Activated B cell treated with CpG ODN at 0.5 μM for 24 hours (primary cell): ENCODE results near the gene DNAJC15. TPM values are rescaled to one million over a fixed set of nuclear protein-coding genes. Genes with fewer than 3 reads are reported as not detected.

ENCODE experiments used
- ATAC-seq: fragments of 200-7000 bp; cut with Tn5 transposase; one replicate; pipeline ENCODE4 v1.10.0; 2021; ENCODE audit warnings: low read depth, mild to moderate bottlenecking, moderate library complexity
- CTCF ChIA-PET: fragments of 350-600 bp; sonication (Branson Sonifier 250); formaldehyde crosslinking; loops from one replicate; lab custom pipeline; 2021; ENCODE audit warnings: antibody characterized with exemption; lab: Charles Lee
- POLR2A ChIA-PET: fragments of 350-600 bp; sonication (Branson Sonifier 250); formaldehyde crosslinking; loops from one replicate; lab custom pipeline; 2021; ENCODE audit warnings: antibody characterized with exemption; lab: Charles Lee
- DNase-seq: peaks from one replicate; pipeline ENCODE4 v3.0.0; 2022
- H3K27ac Mint-ChIP-seq: one replicate; pipeline ENCODE4 v1.8.0; 2020; ENCODE audit warnings: mixed read lengths
- H3K27me3 Mint-ChIP-seq: one replicate; pipeline ENCODE4 v1.8.0; 2021; ENCODE audit warnings: mixed read lengths
- H3K36me3 Mint-ChIP-seq: one replicate; pipeline ENCODE4 v1.8.0; 2021; ENCODE audit warnings: low read depth, mixed read lengths
- H3K4me1 Mint-ChIP-seq: one replicate; pipeline ENCODE4 v1.8.0; 2021; ENCODE audit warnings: mixed read lengths
- H3K4me3 Mint-ChIP-seq: one replicate; pipeline ENCODE4 v1.8.0; 2020; ENCODE audit warnings: mild to moderate bottlenecking, mixed read lengths
- H3K9me3 Mint-ChIP-seq: one replicate; pipeline ENCODE4 v1.8.0; 2020; ENCODE audit warnings: mixed read lengths
- intact Hi-C: fragments of 100-400 bp; cut with micrococcal nuclease; formaldehyde crosslinking; loops from one replicate; pipeline ENCODE4 v1.15.1; 2024
- total RNA-seq: library from RNA; stranded (reverse); gene quantifications from 2 replicates; pipeline ENCODE4 v1.2.3, GENCODE V29; 2022
- TF ChIP-seq, protein P1 (sequence below): fragments of 200-600 bp; IDR thresholded peaks from one replicate; pipeline ENCODE4 v1.8.0; 2022; ENCODE audit warnings: antibody characterized with exemption, mild to moderate bottlenecking

Gene DNAJC15
- total RNA-seq, 1 donor from 2014 or later, result 19.1 TPM

DNA sequence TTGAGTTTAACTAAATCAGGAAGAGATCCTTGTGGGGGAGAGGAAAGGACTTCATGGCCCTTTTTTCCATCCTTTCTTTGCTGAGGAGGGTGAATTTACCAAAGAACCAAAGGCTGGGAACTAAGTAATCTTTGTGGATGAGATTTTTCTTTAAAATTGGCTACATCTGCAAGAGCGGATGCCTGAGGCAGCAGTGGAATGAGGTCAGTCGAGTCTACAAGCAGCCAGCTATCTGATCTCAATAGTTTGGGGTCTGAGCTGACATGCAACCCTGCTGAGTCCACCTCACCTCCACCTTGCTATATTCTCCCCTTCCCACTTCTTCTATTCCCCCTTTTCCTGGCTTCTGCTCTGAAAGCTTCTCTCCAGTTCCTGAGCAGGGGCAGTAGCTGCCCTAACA, 3.6 kb upstream of the DNAJC15 start:
- peaks cover 13% of the 10 kb centered on the region for H3K36me3 Mint-ChIP-seq
- DNase-seq (no peak), ATAC-seq (no peak)
- intact Hi-C loops, result loop anchor here (5.0 to 10.0 kb wide), 3 partner anchors 145 to 1897 kb away; partner anchors contain the start of gene TSC22D1
- H3K9me3 Mint-ChIP-seq, result no peaks in the 10 kb centered on the region
- H3K4me3 Mint-ChIP-seq, result no peak overlapping the region
- H3K27ac Mint-ChIP-seq, result no peak overlapping the region
- POLR2A ChIA-PET, result no interaction called here
- TF ChIP-seq, protein P1, sequence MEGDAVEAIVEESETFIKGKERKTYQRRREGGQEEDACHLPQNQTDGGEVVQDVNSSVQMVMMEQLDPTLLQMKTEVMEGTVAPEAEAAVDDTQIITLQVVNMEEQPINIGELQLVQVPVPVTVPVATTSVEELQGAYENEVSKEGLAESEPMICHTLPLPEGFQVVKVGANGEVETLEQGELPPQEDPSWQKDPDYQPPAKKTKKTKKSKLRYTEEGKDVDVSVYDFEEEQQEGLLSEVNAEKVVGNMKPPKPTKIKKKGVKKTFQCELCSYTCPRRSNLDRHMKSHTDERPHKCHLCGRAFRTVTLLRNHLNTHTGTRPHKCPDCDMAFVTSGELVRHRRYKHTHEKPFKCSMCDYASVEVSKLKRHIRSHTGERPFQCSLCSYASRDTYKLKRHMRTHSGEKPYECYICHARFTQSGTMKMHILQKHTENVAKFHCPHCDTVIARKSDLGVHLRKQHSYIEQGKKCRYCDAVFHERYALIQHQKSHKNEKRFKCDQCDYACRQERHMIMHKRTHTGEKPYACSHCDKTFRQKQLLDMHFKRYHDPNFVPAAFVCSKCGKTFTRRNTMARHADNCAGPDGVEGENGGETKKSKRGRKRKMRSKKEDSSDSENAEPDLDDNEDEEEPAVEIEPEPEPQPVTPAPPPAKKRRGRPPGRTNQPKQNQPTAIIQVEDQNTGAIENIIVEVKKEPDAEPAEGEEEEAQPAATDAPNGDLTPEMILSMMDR, result no peak
- CTCF ChIA-PET, result no interaction called here
- peaks cover 18% of the 10 kb centered on the region for H3K4me1 Mint-ChIP-seq
- no peaks in the 10 kb centered on the region for H3K27me3 Mint-ChIP-seq

DNA sequence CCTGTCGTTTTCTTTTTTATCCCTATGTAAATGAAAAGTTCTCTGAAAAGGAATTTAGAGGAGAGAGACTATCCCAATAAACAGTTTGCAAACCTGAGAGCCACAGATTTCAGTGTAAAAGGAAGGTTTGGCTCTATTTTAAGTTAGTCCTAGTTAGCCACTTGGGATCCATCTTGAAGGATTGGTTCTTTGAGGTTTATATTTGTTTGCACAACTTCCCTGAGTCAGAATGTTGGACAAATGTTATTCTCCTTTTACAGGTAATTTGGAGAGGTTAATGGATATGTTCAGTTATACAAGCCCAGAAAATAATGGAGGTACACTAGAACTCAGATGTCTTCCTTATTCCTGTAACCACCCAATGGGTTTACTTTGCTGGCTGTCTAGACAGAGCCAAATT, 2.6 kb upstream of the DNAJC15 start:
- ATAC-seq (no peak), DNase-seq (no peak)
- ChIA-PET POLR2A (no interaction called here), CTCF (no interaction called here)
- H3K9me3 Mint-ChIP-seq, result no peaks in the 10 kb centered on the region
- TF ChIP-seq, protein P1, result no peak
- H3K4me1 Mint-ChIP-seq, result peaks cover 27% of the 10 kb centered on the region
- no peak overlapping the region for H3K4me3 Mint-ChIP-seq
- intact Hi-C loops, result loop anchor here (5.0 to 10.0 kb wide), 3 partner anchors 146 to 1897 kb away; partner anchors contain the start of gene TSC22D1
- no peaks in the 10 kb centered on the region for H3K27me3 Mint-ChIP-seq
- H3K27ac Mint-ChIP-seq, result no peak overlapping the region
- peaks cover 18% of the 10 kb centered on the region for H3K36me3 Mint-ChIP-seq

DNA sequence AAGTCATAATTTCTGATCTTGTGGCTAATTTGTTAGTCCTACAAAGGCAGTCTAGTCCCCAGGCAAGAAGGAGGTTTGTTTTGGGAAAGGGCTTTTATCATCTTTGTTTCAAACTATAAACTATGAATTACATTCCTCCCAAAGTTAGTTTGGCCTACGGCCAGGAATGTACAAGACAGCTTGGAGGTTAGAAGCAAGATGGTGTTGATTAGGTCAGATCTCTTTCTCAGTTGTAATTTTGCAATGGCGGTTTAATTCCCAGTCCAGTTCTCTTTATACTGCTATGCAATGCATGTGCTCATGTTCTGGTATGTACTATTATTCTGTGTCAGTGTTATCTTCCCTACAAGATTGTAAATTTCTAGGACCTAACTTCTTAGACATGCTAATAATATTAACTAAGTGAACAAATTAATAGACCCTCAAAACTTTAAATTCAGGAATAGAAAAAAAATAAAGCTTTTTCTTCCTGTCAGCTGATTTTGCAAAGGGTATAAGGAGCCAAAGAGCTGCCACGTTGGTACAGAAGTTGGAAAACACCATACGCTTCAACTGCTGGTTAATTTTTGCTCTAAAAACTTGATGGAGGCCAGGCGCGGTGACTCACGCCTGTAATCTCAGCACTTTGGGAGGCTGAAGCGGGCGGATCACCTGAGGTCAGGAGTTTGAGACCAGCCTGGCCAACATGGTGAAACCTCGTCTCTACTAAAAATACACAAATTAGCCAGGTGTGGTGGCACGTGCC, 1.3 kb upstream of the DNAJC15 start:
- intact Hi-C loops, result loop anchor here (2.0 to 10.0 kb wide), 5 partner anchors 51 to 1895 kb away; partner anchors contain the start of gene TSC22D1
- H3K9me3 Mint-ChIP-seq, result no peaks in the 10 kb centered on the region
- TF ChIP-seq, protein P1, result no peak
- POLR2A ChIA-PET, result interaction anchor here (0.6 to 4.4 kb wide), 10 partner anchors 11 to 66 kb away, joined by 3 to 50 read pairs (median 4); partner anchors contain the start of gene EPSTI1
- no peak overlapping the region for H3K4me3 Mint-ChIP-seq
- H3K36me3 Mint-ChIP-seq, result peaks cover 19% of the 10 kb centered on the region
- H3K4me1 Mint-ChIP-seq, result peaks cover 37% of the 10 kb centered on the region
- H3K27me3 Mint-ChIP-seq, result no peaks in the 10 kb centered on the region
- CTCF ChIA-PET, result interaction anchor here (0.6 to 3.1 kb wide), 2 partner anchors 50 to 52 kb away, joined by 3 to 12 read pairs; no protein-coding TSS in a partner anchor
- no peak for ATAC-seq
- DNase-seq, result no peak
- peak overlapping the region; percentile 97 for H3K27ac Mint-ChIP-seq

DNA sequence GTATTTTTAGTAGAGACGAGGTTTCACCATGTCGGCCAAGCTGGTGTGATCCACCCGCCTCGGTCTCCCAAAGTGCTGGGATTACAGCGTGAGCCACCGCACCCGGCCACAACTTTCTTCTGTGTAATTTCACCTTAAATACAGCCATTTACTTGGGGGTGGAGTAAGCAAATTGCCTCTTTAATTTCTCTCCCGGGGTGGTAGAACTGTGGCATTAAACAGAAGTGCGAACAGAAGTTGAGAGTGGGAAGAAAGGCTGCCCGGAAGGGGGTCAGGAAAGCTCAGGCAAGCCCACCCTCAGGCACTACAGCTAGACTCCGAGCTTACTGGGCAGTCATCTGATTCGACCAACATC, 475 bp upstream of the DNAJC15 start:
- DNase-seq, result no peak
- ChIA-PET CTCF (interaction anchor here (0.7 to 3.1 kb wide), 3 partner anchors 51 to 63 kb away, joined by 3 to 12 read pairs (median 8); no protein-coding TSS in a partner anchor), POLR2A (interaction anchor here (0.6 to 4.4 kb wide), 15 partner anchors 9 to 632 kb away, joined by 3 to 50 read pairs (median 5); partner anchors contain the start of gene EPSTI1)
- H3K9me3 Mint-ChIP-seq, result no peaks in the 10 kb centered on the region
- peak overlapping the region; percentile 94 for H3K4me3 Mint-ChIP-seq
- peaks cover 41% of the 10 kb centered on the region for H3K4me1 Mint-ChIP-seq
- peak overlapping the region; percentile 97 for H3K27ac Mint-ChIP-seq
- H3K36me3 Mint-ChIP-seq, result peaks cover 27% of the 10 kb centered on the region
- H3K27me3 Mint-ChIP-seq, result no peaks in the 10 kb centered on the region
- TF ChIP-seq, protein P1, result no peak
- intact Hi-C loops, result loop anchor here (1.0 to 10.0 kb wide), 8 partner anchors 22 to 1894 kb away; partner anchors contain the start of genes EPSTI1 and TSC22D1
- no peak for ATAC-seq

DNA sequence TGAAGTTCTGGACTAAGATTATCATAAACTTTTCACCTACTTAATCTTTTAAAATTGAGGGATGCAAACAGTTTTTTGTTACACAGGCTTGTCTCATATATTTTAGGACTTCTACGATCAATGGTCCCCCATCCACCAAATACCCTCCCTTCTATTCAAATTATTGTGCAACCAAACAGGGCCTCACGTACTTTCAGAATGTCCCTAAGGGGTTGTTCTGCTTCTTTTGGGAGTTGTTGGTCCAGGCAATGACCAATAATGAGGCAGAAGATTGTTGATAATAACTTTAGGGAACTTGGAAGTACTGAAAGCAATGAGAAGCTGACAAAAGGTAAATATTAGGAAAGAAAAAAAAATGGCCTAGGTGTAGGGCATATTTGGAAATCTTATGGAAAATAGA, 2.9 kb downstream of the DNAJC15 start:
- TF ChIP-seq, protein P1, result no peak
- ChIA-PET POLR2A (interaction anchor here (0.7 to 4.4 kb wide), 7 partner anchors 9 to 74 kb away, joined by 3 to 50 read pairs (median 4); partner anchors contain the start of gene EPSTI1), CTCF (interaction anchor here (1.2 to 3.2 kb wide), 2 partner anchors 57 to 59 kb away, joined by 5 to 11 read pairs; no protein-coding TSS in a partner anchor)
- Mint-ChIP-seq H3K27me3 (no peaks in the 10 kb centered on the region), H3K4me1 (peaks cover 70% of the 10 kb centered on the region), H3K4me3 (no peak overlapping the region), H3K36me3 (peaks cover 45% of the 10 kb centered on the region), H3K9me3 (no peaks in the 10 kb centered on the region), H3K27ac (no peak overlapping the region)
- no peak for DNase-seq
- no peak for ATAC-seq
- intact Hi-C loops, result loop anchor here (10.0 kb wide), 2 partner anchors 151 to 1549 kb away; partner anchors contain the start of gene TSC22D1
